GM18519 (cell line): ENCODE results near the gene MRPS15.

Experiments
- ATAC-seq: cut with Tn5 transposase; IDR thresholded peaks from one replicate; pipeline ENCODE4 v1.9.1; 2021; ENCODE audit warnings: mild to moderate bottlenecking, moderate library complexity; ENCODE audit not compliant: unreplicated experiment, low FRiP score

Gene MRPS15

DNA sequence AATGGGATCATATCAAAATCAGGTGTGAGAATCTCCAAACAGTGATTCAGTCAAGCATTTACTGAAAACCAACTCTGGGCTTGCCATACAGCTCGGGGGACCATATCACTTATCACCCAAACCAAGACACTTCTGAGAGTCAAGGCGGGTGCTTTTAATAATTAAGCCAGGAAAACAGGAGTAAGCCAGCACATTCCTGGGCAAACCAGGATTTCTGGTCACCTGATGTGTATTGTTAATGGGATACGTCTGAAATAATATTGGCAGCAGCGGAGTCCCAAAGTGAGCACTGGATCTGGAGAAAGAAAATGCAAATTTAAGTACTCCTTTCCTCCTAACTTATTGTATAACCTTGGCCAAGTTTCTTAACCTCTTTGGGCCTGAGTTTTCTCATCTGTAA is 31.6 kb downstream of the MRPS15 start:
- no peak for ATAC-seq

DNA sequence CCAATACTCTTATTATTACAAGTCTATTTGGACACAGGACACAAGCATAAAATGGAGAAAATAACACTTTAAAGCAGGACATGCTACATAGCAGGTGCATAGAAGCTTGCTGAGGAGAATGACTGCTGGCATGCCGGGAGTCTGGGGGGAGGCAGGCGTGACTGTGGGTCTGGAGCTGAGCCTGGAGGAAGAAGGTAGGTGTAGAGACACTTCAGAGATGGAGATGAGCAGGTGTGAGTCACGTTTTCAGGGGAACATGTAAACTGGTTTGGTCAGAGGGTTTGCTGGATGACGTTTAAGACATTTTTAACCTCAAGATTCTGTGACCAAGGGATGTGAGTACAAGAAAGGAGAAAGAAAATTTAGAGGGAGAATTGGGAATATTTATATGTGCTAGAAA is 38.4 kb downstream of the MRPS15 start:
- ATAC-seq: no peak

DNA sequence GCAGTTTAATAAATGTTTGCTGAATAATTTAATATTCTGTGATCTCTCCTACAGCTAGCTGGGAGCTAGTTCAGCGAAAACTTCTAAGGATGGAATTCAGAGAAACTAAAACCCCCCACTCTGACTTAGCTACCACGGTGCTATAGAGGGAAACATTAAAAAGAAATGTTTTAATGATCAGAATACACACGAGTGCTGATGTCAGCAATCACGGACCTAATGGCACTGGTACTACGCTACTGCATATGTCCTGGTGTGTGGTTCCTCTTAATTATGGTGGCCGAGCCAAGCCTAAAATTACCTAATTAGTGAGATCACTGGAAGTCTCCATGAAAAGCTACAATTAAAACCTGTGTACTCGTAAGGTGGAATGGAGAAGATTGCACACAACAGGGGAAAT is 42.5 kb downstream of the MRPS15 start:
- ATAC-seq: no peak

DNA sequence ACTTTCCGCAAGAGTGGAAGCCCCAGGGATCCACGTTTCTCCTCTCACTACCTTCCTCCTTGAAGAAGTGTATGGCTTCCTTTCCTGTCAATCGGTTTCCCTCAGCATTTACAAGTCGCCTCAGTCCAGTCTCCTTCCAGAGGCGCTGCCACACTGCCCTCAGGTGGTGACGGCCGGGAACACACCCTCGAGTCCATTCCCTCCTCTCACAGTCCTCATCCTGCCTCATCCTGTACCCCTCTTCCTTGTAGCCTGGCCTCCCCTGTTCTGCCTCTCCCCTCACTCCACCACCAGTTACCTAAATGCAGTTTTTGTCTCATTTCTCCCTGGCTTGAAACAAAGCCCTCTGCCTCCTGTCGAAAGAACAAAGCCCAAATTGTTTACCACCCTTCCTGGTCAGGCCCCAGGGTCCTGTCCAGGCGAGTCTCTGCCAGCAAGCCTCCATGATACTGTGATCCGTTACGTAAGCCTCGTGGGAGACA is 43.3 kb downstream of the MRPS15 start:
- ATAC-seq: no peak

DNA sequence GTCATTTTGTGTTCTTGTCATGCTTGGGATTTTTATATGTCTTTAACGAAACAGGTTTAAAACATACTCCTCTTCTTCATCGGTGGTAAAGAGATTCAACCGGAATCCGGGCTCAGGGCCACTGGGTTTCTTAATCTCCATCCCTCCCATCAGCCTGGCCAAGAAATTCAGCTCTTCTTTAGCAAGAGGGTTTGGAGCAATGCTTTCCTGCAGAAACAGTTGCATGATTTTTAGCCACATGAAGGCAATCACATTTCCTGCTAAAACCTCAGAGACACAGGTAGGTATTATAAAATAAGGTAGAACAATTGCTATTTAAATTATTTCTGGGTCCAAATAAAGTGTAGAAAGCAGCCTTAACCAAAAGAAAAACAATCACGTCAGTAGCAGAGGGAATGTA is 43.8 kb downstream of the MRPS15 start:
- no peak for ATAC-seq

DNA sequence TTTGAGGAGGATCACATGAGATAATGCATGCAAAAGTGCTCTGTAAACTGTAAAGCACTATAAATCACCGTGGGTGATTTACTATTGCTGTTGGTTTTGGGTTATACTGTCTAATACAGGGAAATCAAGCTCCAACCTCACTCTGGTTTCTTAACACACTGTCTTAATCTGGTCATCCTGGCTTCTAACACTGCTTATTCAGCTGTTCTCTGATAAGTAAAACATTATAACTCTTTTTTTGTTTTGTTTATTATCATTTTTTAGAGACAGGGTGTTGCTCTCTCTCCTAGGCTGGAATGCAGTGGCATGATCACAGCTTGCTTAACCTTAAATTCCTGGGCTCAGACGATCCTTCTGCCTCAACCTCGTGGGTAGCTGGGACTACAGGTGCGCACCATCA is 44.6 kb downstream of the MRPS15 start:
- ATAC-seq: no peak

DNA sequence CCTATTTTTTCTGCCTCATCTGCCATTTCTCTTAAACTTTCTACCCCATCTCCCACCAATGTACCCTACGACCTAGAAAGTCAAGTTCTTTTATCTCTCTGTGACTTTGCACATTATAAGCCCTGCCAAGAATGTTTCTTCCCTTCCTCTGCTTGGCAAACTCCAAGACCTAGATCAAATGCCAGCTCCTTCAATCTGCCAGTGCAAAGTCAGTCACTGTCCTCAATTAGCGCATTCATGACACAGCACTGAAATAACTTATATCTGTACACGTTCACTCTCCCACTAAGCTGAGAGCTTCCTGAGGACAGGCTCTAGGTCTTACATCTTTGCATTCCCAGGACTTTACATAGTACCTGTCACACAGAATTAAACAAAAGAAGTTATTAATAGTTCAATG is 45.0 kb downstream of the MRPS15 start:
- no peak for ATAC-seq

DNA sequence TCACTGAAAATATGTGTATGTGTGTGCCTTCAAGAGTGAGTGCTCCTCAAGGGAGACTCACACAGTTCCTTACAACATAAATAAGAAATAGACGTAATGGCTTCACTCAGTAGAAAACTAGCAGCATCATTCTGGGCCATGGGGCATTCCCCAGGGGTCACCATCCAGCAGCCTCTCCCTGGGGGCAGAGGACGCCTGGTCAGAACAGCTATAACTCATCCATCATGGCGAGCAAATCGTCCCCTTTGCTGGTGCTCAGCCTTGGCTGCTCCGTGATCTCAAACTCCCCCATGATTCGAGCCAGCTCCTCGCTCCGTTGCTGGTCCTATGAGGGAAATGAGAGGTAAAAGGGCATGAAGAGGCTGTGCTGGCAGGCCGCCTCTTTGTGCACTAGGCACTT is 46.3 kb downstream of the MRPS15 start:
- ATAC-seq: no peak

DNA sequence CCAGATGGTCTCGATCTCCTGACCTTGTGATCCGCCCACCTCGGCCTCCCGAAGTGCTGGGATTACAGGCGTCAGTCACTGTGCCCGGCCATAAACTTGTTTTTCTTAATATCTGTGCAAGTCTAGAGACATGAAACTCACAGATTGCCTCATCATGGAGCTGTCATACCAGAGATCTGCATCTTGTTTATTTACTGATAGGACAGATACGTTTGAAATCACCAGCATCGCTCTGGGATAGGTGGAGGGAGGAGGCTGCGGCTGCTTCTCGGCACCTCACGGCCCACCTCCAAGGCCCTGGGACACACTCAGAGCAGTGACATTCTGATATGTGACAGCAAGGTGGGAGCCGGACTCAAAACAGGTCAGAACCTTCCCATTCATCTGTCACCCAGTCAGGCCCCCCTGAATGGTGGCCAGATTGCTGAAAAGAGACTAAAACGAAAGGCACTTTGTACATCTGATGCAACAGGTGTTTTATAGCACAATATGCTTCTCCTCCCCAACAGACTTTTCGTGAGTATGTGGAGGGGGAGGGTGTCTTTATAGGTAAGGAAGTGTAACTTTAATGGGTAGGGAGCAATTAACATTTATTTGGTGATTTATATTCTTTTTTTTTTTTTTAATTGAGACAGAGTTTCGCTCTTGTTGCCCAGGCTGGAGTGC is 48.4 kb downstream of the MRPS15 start:
- no peak for ATAC-seq

DNA sequence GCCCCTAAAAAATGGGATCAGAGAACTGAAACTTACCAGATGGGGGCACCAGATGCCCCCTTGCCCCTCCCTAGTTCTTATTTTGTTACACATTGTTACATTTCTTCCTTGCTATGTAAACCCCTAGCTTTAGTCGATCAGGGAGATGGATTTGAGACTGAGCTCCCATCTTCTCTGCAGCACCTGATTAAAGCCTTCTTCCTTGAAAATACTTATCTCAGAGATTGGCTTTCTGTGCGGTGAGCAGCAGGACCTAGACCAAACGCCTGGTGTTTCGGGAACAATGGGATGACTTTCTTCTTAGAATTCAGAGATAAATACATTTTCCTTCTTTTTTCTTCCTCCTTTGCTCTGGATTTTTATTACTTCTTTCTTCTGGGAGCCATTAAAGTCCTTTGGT is 49.8 kb downstream of the MRPS15 start:
- no peak for ATAC-seq

DNA sequence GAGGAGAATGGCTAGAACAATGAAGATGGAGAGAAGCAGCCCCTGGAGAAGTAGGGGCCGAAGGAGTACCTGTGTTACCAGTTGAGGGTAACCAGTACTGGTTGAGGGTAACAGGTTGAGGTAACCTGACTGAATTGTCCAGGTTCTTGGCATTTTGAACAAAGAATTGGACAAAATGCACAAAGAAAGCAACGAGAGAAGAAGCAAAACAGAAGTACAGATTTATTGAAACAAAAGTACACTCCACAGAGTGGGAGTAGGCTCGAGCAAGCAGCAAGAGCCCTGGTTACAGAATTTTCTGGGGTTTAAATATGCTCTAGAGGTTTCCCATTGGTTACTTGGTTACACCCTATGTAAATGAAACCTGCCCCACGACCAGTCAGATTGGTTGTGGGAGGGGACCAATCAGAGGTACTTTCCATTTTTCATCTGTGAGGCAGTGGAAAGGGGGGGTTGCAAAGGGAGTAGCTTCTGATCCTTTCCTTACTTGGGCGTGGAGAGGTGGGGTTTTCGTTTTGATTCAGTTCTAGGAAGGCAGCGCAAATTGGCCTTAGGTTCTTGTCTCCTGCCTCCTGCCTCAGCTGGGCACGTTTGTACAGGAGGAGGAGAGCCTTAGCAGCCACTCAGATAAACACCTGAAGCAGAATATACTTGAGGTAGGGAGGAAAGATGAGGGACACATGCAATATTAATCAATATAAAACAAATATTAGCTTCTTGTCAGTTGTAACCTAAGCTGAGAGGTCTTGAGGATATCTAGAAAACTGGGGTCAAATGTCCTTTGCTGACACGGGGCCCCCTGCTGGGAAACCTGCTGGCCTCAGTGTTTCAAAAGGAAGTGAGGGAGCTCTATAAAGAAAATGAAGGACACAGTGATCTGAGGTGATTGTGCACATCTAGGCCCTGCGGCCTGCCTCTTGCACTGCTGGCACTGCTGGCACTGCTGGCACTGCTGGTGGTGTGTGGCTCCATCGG is 52.2 kb downstream of the MRPS15 start:
- ATAC-seq: no peak

DNA sequence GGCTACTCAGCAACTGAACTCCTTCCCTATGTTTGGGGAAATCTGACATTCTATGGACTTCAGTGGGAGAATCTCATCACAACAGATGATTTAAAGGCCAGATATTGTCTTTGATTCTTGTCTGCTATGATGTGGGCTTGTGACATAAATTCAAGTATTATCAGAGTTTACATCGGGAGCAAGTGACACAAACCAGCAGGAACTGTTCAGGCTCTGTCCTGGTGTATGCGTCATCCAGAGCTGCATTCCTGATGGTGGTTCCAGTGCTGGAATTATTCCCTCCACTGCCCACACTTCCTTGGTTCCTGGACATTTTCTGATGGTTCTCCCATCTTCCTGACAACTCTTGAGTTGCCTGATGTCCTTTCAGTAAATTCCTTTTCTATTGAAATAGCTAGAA is 55.7 kb downstream of the MRPS15 start:
- ATAC-seq: no peak

DNA sequence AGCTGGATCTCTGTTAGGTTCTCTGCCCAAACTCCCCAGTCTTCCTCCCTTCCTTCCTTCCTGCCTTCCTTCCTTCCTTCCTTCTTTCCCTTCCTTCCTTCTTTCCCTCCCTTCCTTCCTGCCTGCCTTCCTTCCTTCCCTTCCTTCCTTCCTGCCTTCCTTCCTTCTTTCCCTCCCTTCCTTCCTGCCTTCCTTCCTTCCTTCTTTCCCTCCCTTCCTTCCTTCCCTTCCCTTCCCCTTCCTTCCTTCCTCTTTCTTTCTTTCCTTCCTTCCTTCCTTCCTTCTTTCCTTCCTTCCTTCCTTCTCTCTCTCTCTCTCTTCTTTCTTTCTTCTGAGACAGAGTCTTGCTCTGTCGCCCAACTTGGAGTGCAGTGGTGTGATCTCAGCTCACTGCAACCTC is 57.7 kb downstream of the MRPS15 start:
- no peak for ATAC-seq
